IMR-90 (cell line): ENCODE measurements around the gene CNP. TPM values are rescaled to one million over a fixed set of nuclear protein-coding genes. Genes with fewer than 3 reads are reported as not detected.

ENCODE experiments used
- ATAC-seq: fragments of 200-7000 bp; cut with Tn5 transposase; 2 replicates; pipeline ENCODE4 v1.9.1; 2020; ENCODE audit warnings: low read depth, mild to moderate bottlenecking, moderate library complexity
- BruUV-seq: library from RNA; stranded (reverse); fragments of 400-500 nt; replicated peaks from 2 replicates; lab custom pipeline; 2021; lab: Mats Ljungman, UMichigan
- CTCF ChIA-PET: fragments of 300-600 bp; formaldehyde crosslinking; extraction: SDS; loops from one replicate; lab custom pipeline; 2021; ENCODE audit warnings: antibody characterized with exemption; lab: Yijun Ruan, JAX
- POLR2A ChIA-PET: fragments of 300-600 bp; sonication (Branson Sonifier 250); formaldehyde crosslinking; loops from one replicate; lab custom pipeline; 2022; ENCODE audit warnings: antibody characterized with exemption; ENCODE audit not compliant: unreplicated experiment; lab: Charles Lee
- DNase-seq: peaks from one replicate; pipeline ENCODE4 v3.0.0; 2013
- H2AFZ ChIP-seq: replicated peaks from 2 replicates; pipeline ENCODE3; 2013; ENCODE audit warnings: low read length, mild to moderate bottlenecking; ENCODE audit not compliant: poor library complexity
- H2AK5ac ChIP-seq: 2 replicates; pipeline ENCODE4 v1.6.1; 2013; ENCODE audit warnings: low read depth, low read length, inconsistent platforms
- H2AK9ac ChIP-seq: replicated peaks from 2 replicates; pipeline ENCODE3; 2013; ENCODE audit warnings: mild to moderate bottlenecking, low read depth, low read length, moderate library complexity; ENCODE audit not compliant: poor library complexity
- H2BK120ac ChIP-seq: 2 replicates; pipeline ENCODE4 v1.6.1; 2013; ENCODE audit warnings: low read depth, low read length, inconsistent platforms
- H2BK15ac ChIP-seq: 3 replicates; pipeline ENCODE4 v1.6.1; 2013; ENCODE audit warnings: low read depth, low read length, inconsistent platforms
- H2BK20ac ChIP-seq: 2 replicates; pipeline ENCODE4 v1.6.1; 2013; ENCODE audit warnings: low read depth, mild to moderate bottlenecking, inconsistent platforms, low read length, moderate library complexity
- H2BK5ac ChIP-seq: 2 replicates; pipeline ENCODE4 v1.6.1; 2013; ENCODE audit warnings: mild to moderate bottlenecking, low read depth, low read length, inconsistent platforms; ENCODE audit not compliant: poor library complexity, severe bottlenecking
- H3K14ac ChIP-seq: replicated peaks from 2 replicates; pipeline ENCODE4 v1.6.1; 2013; ENCODE audit warnings: low read depth, low read length, inconsistent platforms
- H3K18ac ChIP-seq: 2 replicates; pipeline ENCODE4 v1.6.1; 2013; ENCODE audit warnings: low read depth, low read length, control low read depth
- H3K23ac ChIP-seq: 2 replicates; pipeline ENCODE4 v1.6.1; 2013; ENCODE audit warnings: low read depth, low read length, inconsistent platforms
- H3K27ac ChIP-seq: 2 replicates; pipeline ENCODE4 v1.5.1; 2013; ENCODE audit warnings: mild to moderate bottlenecking, control low read depth, low read length; ENCODE audit not compliant: insufficient read depth
- H3K27me3 ChIP-seq: 2 replicates; pipeline ENCODE4 v1.6.1; 2013; ENCODE audit warnings: low read length; ENCODE audit not compliant: control insufficient read depth, insufficient read depth
- H3K36me3 ChIP-seq: 2 replicates; pipeline ENCODE4 v1.6.1; 2013; ENCODE audit warnings: low read length, mixed read lengths; ENCODE audit not compliant: control insufficient read depth, insufficient read depth
- H3K4ac ChIP-seq: 2 replicates; pipeline ENCODE4 v1.6.1; 2013; ENCODE audit warnings: low read depth, low read length, inconsistent platforms
- H3K4me1 ChIP-seq: 2 replicates; pipeline ENCODE4 v1.6.1; 2013; ENCODE audit warnings: low read length, mixed read lengths; ENCODE audit not compliant: control insufficient read depth, insufficient read depth
- H3K4me2 ChIP-seq: 2 replicates; pipeline ENCODE4 v1.6.1; 2013; ENCODE audit warnings: low read depth, mild to moderate bottlenecking, control low read depth, low read length, moderate library complexity
- H3K4me3 ChIP-seq: 2 replicates; pipeline ENCODE4 v1.5.1; 2013; ENCODE audit warnings: low read depth, mild to moderate bottlenecking, control low read depth, low read length, moderate library complexity; ENCODE audit not compliant: insufficient read depth
- H3K56ac ChIP-seq: 2 replicates; pipeline ENCODE4 v1.6.1; 2013; ENCODE audit warnings: low read length, inconsistent platforms; ENCODE audit not compliant: insufficient read depth; ENCODE audit errors: extremely low read depth
- H3K79me1 ChIP-seq, 2 experiments: 2 replicates each; pipeline ENCODE4 v1.6.1; 2013; ENCODE audit warnings: low read length in 2 of 2, inconsistent platforms in 1 of 2, low read depth in 1 of 2
- H3K9ac ChIP-seq: 2 replicates; pipeline ENCODE4 v1.6.1; 2013; ENCODE audit warnings: low read depth, low read length, control low read depth
- H3K9me1 ChIP-seq: 2 replicates; pipeline ENCODE4 v1.6.1; 2013; ENCODE audit warnings: low read length, inconsistent platforms; ENCODE audit not compliant: insufficient read depth
- H3K9me3 ChIP-seq: 2 replicates; pipeline ENCODE4 v1.6.1; 2013; ENCODE audit warnings: low read length; ENCODE audit not compliant: control insufficient read depth, insufficient read depth
- H4K20me1 ChIP-seq: 2 replicates; pipeline ENCODE4 v1.6.1; 2013; ENCODE audit warnings: low read length, inconsistent platforms; ENCODE audit not compliant: insufficient read depth
- H4K5ac ChIP-seq: 2 replicates; pipeline ENCODE4 v1.6.1; 2013; ENCODE audit warnings: mild to moderate bottlenecking, low read depth, low read length, control low read depth
- H4K8ac ChIP-seq, 2 experiments: 2 replicates each; pipeline ENCODE4 v1.6.1; 2013; ENCODE audit warnings: low read depth in 2 of 2, low read length in 2 of 2, control low read depth in 1 of 2, inconsistent platforms in 1 of 2
- H4K91ac ChIP-seq: 2 replicates; pipeline ENCODE4 v1.6.1; 2013; ENCODE audit warnings: low read depth, low read length, inconsistent platforms; ENCODE audit not compliant: insufficient read depth
- ELK1 ChIP-seq: fragments of 150-350 bp; IDR thresholded peaks from 2 replicates; pipeline ENCODE4 v1.6.1; 2016; ENCODE audit warnings: low read depth, mild to moderate bottlenecking, low read length, moderate library complexity, borderline replicate concordance
- FOS ChIP-seq: fragments of 150-350 bp; IDR thresholded peaks from 2 replicates; pipeline ENCODE4 v1.6.1; 2016; ENCODE audit warnings: low read depth, low read length
- MAFK ChIP-seq: IDR thresholded peaks from 2 replicates; pipeline ENCODE4 v1.6.1; 2012; ENCODE audit warnings: low read depth, low read length, improper control_type of control experiment
- NFE2L2 ChIP-seq: fragments of 150-350 bp; IDR thresholded peaks from 2 replicates; pipeline ENCODE4 v1.6.1; 2016; ENCODE audit warnings: low read depth, mild to moderate bottlenecking, low read length
- RAD21 ChIP-seq: IDR thresholded peaks from 2 replicates; pipeline ENCODE4 v1.6.1; 2012; ENCODE audit warnings: low read length, improper control_type of control experiment
- RCOR1 ChIP-seq: IDR thresholded peaks from 2 replicates; pipeline ENCODE4 v1.6.1; 2012; ENCODE audit warnings: mild to moderate bottlenecking, low read length, improper control_type of control experiment; ENCODE audit not compliant: insufficient replicate concordance
- RFX5 ChIP-seq: IDR thresholded peaks from 2 replicates; pipeline ENCODE4 v1.8.0; 2012; ENCODE audit warnings: low read depth, mild to moderate bottlenecking, low read length, moderate library complexity
- SMC3 ChIP-seq: fragments of 150-350 bp; IDR thresholded peaks from 2 replicates; pipeline ENCODE4 v1.6.1; 2016; ENCODE audit warnings: low read depth, mild to moderate bottlenecking, antibody characterized with exemption, low read length, moderate library complexity
- WGBS, 2 experiments: methylation state at CpG; one replicate each; pipeline versions ENCODE4 v1.1.5 to v1.1.7; 2013; ENCODE audit warnings: missing lambda C conversion rate in 2 of 2; ENCODE audit not compliant: insufficient read length in 1 of 2; ENCODE audit errors: extremely low coverage in 2 of 2; 5-methylcytosine and 5-hydroxymethylcytosine counted together
- dilution Hi-C: fragments of 300-500 bp; cut with HindIII; formaldehyde crosslinking; loops from one replicate; pipeline ENCODE4 v1.14.3; 2018; ENCODE audit warnings: low sequenced_read_pairs; ENCODE audit not compliant: unreplicated experiment
- in situ Hi-C: fragments of 300-500 bp; cut with MboI; formaldehyde crosslinking; loops from 3 replicates; pipeline ENCODE4 v1.14.3; 2019; ENCODE audit warnings: low sequenced_read_pairs, inconsistent platforms, mixed read lengths
- intact Hi-C: fragments of 100-400 bp; cut with micrococcal nuclease; formaldehyde crosslinking; loops from 2 replicates; pipeline ENCODE4 v1.10.0; 2022
- polyA plus RNA-seq, 3 experiments: library from polyadenylated mRNA; depleted of rRNA; stranded (reverse); fragments of >200 nt; gene quantifications; 2 replicates each; pipeline ENCODE4 v1.2.3, GENCODE V29; 2012; ENCODE audit warnings: low replicate concordance in 1 of 3
- total RNA-seq: library from RNA; depleted of rRNA; stranded (reverse); fragments of >200 nt; gene quantifications from 2 replicates; pipeline ENCODE4 v1.2.3, GENCODE V29; 2012
- TF ChIP-seq, protein P1 (sequence below): conservative IDR thresholded peaks from 2 replicates; pipeline ENCODE4 v1.5.1; 2012; ENCODE audit warnings: mild to moderate bottlenecking, low read depth, low read length, improper control_type of control experiment

Gene CNP
- total and polyA plus RNA-seq, 2 of the 4 experiments (the other 2 are of a cell fraction) = 45.5 to 46.4 TPM

DNA sequence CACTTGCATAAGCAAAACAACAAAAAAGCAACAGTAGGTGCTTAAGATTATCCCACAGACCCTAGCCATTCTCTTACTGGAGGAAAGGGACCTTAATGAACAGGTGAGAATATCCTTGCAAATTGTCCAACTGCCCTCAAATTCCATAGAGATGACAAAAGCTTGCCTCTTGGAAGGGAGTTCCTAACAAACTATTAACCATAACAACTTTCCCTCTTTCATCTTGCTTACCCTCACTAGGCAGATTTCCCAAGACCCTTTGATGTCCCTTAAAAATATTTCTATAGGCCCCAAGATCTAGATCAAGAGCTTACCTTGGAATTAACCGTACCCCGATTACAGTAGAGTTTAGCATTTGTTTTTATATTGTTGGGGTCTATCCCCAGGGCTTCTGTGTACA is 21.8 kb downstream of the CNP start:
- intact Hi-C loops = no loop called here
- no peak overlapping the region for H3K4me3 ChIP-seq
- H4K8ac ChIP-seq = no peak overlapping the region
- ChIA-PET POLR2A (no interaction called here), CTCF (interaction anchor here (0.6 kb wide), 1 partner anchor 46 kb away, joined by 4 read pairs; no protein-coding TSS in a partner anchor)
- no peak overlapping the region for H2AFZ ChIP-seq
- H3K4me2 ChIP-seq = no peak overlapping the region
- H3K27me3 ChIP-seq = no peaks in the 10 kb centered on the region
- peaks cover 58% of the 10 kb centered on the region for H3K36me3 ChIP-seq
- dilution Hi-C loops = no loop called here
- H2BK15ac ChIP-seq = no peak overlapping the region
- no peaks in the 10 kb centered on the region for H3K9me3 ChIP-seq
- H2BK20ac ChIP-seq = no peak overlapping the region
- no peak overlapping the region for H2AK9ac ChIP-seq
- H3K18ac ChIP-seq = no peak overlapping the region
- H3K14ac ChIP-seq = no peak overlapping the region
- no peak overlapping the region for H4K5ac ChIP-seq
- no peaks in the 10 kb centered on the region for H3K9me1 ChIP-seq
- DNase-seq (no peak), ATAC-seq (no peak)
- no peak overlapping the region for H3K27ac ChIP-seq
- H3K79me1 ChIP-seq = peaks cover 33 to 50% of the 10 kb centered on the region in 2 experiments
- H2BK120ac ChIP-seq = no peak overlapping the region
- TF ChIP-seq MAFK = no peak
- TF ChIP-seq RAD21 = no peak
- no peak for TF ChIP-seq RCOR1
- TF ChIP-seq SMC3 = no peak
- no peak for TF ChIP-seq NFE2L2
- TF ChIP-seq, protein P1, sequence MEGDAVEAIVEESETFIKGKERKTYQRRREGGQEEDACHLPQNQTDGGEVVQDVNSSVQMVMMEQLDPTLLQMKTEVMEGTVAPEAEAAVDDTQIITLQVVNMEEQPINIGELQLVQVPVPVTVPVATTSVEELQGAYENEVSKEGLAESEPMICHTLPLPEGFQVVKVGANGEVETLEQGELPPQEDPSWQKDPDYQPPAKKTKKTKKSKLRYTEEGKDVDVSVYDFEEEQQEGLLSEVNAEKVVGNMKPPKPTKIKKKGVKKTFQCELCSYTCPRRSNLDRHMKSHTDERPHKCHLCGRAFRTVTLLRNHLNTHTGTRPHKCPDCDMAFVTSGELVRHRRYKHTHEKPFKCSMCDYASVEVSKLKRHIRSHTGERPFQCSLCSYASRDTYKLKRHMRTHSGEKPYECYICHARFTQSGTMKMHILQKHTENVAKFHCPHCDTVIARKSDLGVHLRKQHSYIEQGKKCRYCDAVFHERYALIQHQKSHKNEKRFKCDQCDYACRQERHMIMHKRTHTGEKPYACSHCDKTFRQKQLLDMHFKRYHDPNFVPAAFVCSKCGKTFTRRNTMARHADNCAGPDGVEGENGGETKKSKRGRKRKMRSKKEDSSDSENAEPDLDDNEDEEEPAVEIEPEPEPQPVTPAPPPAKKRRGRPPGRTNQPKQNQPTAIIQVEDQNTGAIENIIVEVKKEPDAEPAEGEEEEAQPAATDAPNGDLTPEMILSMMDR = no peak
- no peak for TF ChIP-seq ELK1
- TF ChIP-seq RFX5 = no peak
- TF ChIP-seq FOS = no peak
- no TSS peak for BruUV-seq
- H3K9ac ChIP-seq = no peak overlapping the region
- no CpG with 5 or more reads among the region's 2 CpGs for WGBS, 2 experiments
- no peaks in the 10 kb centered on the region for H4K20me1 ChIP-seq
- in situ Hi-C loops = no loop called here
- H4K91ac ChIP-seq = no peak overlapping the region
- no peak overlapping the region for H2BK5ac ChIP-seq
- H3K4ac ChIP-seq = no peak overlapping the region
- no peak overlapping the region for H3K23ac ChIP-seq
- H2AK5ac ChIP-seq = no peak overlapping the region
- H3K4me1 ChIP-seq = peaks cover 2% of the 10 kb centered on the region; the same call in 1 of the 2 replicates
- no peak overlapping the region for H3K56ac ChIP-seq
